Stomach smooth muscle (tissue), 2 donors: ENCODE measurements around the gene PRSS1.

Source experiments
- H3K27ac ChIP-seq: one replicate; pipeline ENCODE4 v1.7.0; 2013; ENCODE audit warnings: mild to moderate bottlenecking, low read length, inconsistent platforms
- H3K27me3 ChIP-seq, 2 donors: one replicate each; pipeline ENCODE4 v1.7.0; 2013; ENCODE audit warnings: low read length in 2 of 2; ENCODE audit not compliant: insufficient read depth in 2 of 2, control insufficient read depth in 1 of 2
- H3K36me3 ChIP-seq, 2 donors: one replicate each; pipeline ENCODE4 v1.7.0; 2013; ENCODE audit warnings: low read length in 2 of 2; ENCODE audit not compliant: control insufficient read depth in 2 of 2, insufficient read depth in 2 of 2
- H3K4me1 ChIP-seq: one replicate; pipeline ENCODE4 v1.7.0; 2013; ENCODE audit warnings: low read length; ENCODE audit not compliant: control insufficient read depth, insufficient read depth
- H3K4me3 ChIP-seq, 2 donors: one replicate each; pipeline ENCODE4 v1.7.0; 2013; ENCODE audit warnings: low read length in 2 of 2
- H3K9ac ChIP-seq, 2 donors: one replicate each; pipeline ENCODE4 v1.7.0; 2013; ENCODE audit warnings: low read length in 2 of 2, mild to moderate bottlenecking in 1 of 2
- H3K9me3 ChIP-seq, 2 donors: one replicate each; pipeline ENCODE4 v1.7.0; 2013; ENCODE audit warnings: low read length in 2 of 2; ENCODE audit not compliant: control insufficient read depth in 2 of 2
- donor health status: healthy.
- donor health status: Pancreatic carcinoma.

Gene PRSS1

GRCh38 chr7:142787034-142787768 lies 37.9 kb downstream of the PRSS1 start:
- H3K9me3 ChIP-seq = no peaks in the 10 kb centered on the region
- H3K27ac ChIP-seq = no peak overlapping the region
- H3K9ac ChIP-seq = no peak overlapping the region
- H3K4me1 ChIP-seq = peaks cover 5% of the 10 kb centered on the region
- peaks cover 3 to 6% of the 10 kb centered on the region in 2 donors for H3K27me3 ChIP-seq
- no peak overlapping the region for H3K4me3 ChIP-seq
- H3K36me3 ChIP-seq = no peaks in the 10 kb centered on the region

- Histone ChIP-seq H3K27me3 (peaks cover 3 to 7% of the 10 kb centered on the region in 2 donors), H3K4me3 (no peak overlapping the region), H3K9me3 (no peaks in the 10 kb centered on the region), H3K4me1 (peaks cover 5% of the 10 kb centered on the region), H3K36me3 (no peaks in the 10 kb centered on the region), H3K27ac (no peak overlapping the region), H3K9ac (no peak overlapping the region)
Observed at GRCh38 chr7:142787783-142788182, 38.5 kb downstream of the PRSS1 start.

- Histone ChIP-seq H3K4me3 (no peak overlapping the region), H3K9me3 (no peaks in the 10 kb centered on the region), H3K4me1 (no peaks in the 10 kb centered on the region), H3K9ac (no peak overlapping the region), H3K27me3 (peaks cover 0 to 14% of the 10 kb centered on the region in 2 donors), H3K27ac (no peak overlapping the region), H3K36me3 (no peaks in the 10 kb centered on the region)
Observed at GRCh38 chr7:142788303-142789289, 39.3 kb downstream of the PRSS1 start.

- no peaks in the 10 kb centered on the region for H3K9me3 ChIP-seq
- H3K27ac ChIP-seq = no peak overlapping the region
- H3K9ac ChIP-seq = no peak overlapping the region
- no peaks in the 10 kb centered on the region for H3K36me3 ChIP-seq
- no peaks in the 10 kb centered on the region for H3K4me1 ChIP-seq
- no peak overlapping the region for H3K4me3 ChIP-seq
- peaks cover 0 to 19% of the 10 kb centered on the region in 2 donors for H3K27me3 ChIP-seq
Observed at GRCh38 chr7:142789441-142789840, 40.2 kb downstream of the PRSS1 start.

- no peaks in the 10 kb centered on the region for H3K4me1 ChIP-seq
- no peak overlapping the region for H3K4me3 ChIP-seq
- no peak overlapping the region for H3K27ac ChIP-seq
Observed at GRCh38 chr7:142790056-142790455, 40.8 kb downstream of the PRSS1 start.

GRCh38 chr7:142790555-142790954 lies 41.3 kb downstream of the PRSS1 start:
- no peak overlapping the region for H3K27ac ChIP-seq
- H3K9ac ChIP-seq = no peak overlapping the region
- H3K36me3 ChIP-seq = no peaks in the 10 kb centered on the region
- no peak overlapping the region for H3K4me3 ChIP-seq
- peaks cover 2 to 28% of the 10 kb centered on the region in 2 donors for H3K27me3 ChIP-seq
- no peaks in the 10 kb centered on the region for H3K4me1 ChIP-seq
- H3K9me3 ChIP-seq = no peaks in the 10 kb centered on the region

More at GRCh38 chr7:142790056-142790455, 40.8 kb downstream of the PRSS1 start:
- Histone ChIP-seq H3K9ac (no peak overlapping the region), H3K27me3 (peaks cover 0 to 24% of the 10 kb centered on the region in 2 donors), H3K36me3 (no peaks in the 10 kb centered on the region), H3K9me3 (no peaks in the 10 kb centered on the region)

- Histone ChIP-seq H3K9ac (no peak overlapping the region), H3K27ac (no peak overlapping the region), H3K36me3 (no peaks in the 10 kb centered on the region), H3K27me3 (peaks cover 11 to 37% of the 10 kb centered on the region in 2 donors), H3K4me1 (peaks cover 3% of the 10 kb centered on the region), H3K9me3 (no peaks in the 10 kb centered on the region), H3K4me3 (no peak overlapping the region)
Observed at GRCh38 chr7:142791502-142791901, 42.2 kb downstream of the PRSS1 start.

GRCh38 chr7:142792129-142792528 lies 42.9 kb downstream of the PRSS1 start:
- no peak overlapping the region for H3K4me3 ChIP-seq
- H3K27ac ChIP-seq = no peak overlapping the region
- H3K27me3 ChIP-seq = peaks cover 17 to 37% of the 10 kb centered on the region in 2 donors
- H3K4me1 ChIP-seq = peaks cover 8% of the 10 kb centered on the region
- H3K9ac ChIP-seq = no peak overlapping the region
- no peaks in the 10 kb centered on the region for H3K9me3 ChIP-seq
- no peaks in the 10 kb centered on the region for H3K36me3 ChIP-seq

GRCh38 chr7:142792593-142792992 lies 43.3 kb downstream of the PRSS1 start:
- H3K27me3 ChIP-seq = peaks cover 22 to 40% of the 10 kb centered on the region in 2 donors

GRCh38 chr7:142793156-142793555 lies 43.9 kb downstream of the PRSS1 start:
- no peak overlapping the region for H3K9ac ChIP-seq
- H3K9me3 ChIP-seq = no peaks in the 10 kb centered on the region
- H3K27me3 ChIP-seq = peaks cover 28 to 45% of the 10 kb centered on the region in 2 donors

More at GRCh38 chr7:142792593-142792992, 43.3 kb downstream of the PRSS1 start:
- H3K4me1 ChIP-seq = peaks cover 13% of the 10 kb centered on the region
- H3K4me3 ChIP-seq = no peak overlapping the region
- no peak overlapping the region for H3K9ac ChIP-seq
- H3K9me3 ChIP-seq = no peaks in the 10 kb centered on the region
- no peak overlapping the region for H3K27ac ChIP-seq
- no peaks in the 10 kb centered on the region for H3K36me3 ChIP-seq

More at GRCh38 chr7:142793156-142793555, 43.9 kb downstream of the PRSS1 start:
- Histone ChIP-seq H3K27ac (no peak overlapping the region), H3K36me3 (no peaks in the 10 kb centered on the region), H3K4me1 (peaks cover 15% of the 10 kb centered on the region), H3K4me3 (no peak overlapping the region)
